OCI-LY7 (cell line): ENCODE measurements around the gene SNAP29.

ENCODE experiments used
- CTCF ChIP-seq: fragments of 200-600 bp; sonication (generic); conservative IDR thresholded peaks from 2 replicates; pipeline ENCODE4 v1.5.1; 2014; ENCODE audit warnings: mild to moderate bottlenecking, antibody characterized with exemption, low read length, moderate library complexity, mixed read lengths
- EZH2phosphoT487 ChIP-seq: fragments of 200-600 bp; sonication (generic); IDR thresholded peaks from 2 replicates; pipeline ENCODE4 v1.6.1; 2018; ENCODE audit warnings: low read depth, borderline replicate concordance, mild to moderate bottlenecking, mixed run types, antibody characterized with exemption, low read length, moderate library complexity, mixed read lengths

- TF ChIP-seq CTCF: no peak
- no peak for TF ChIP-seq EZH2phosphoT487
Measured at GRCh38 chr22:20919718-20920117, 60.9 kb downstream of the SNAP29 start.
